Right atrium auricular region (tissue), 2 donors: Measurements from ENCODE around the gene KCNQ1. TPM values are rescaled to one million over a fixed set of nuclear protein-coding genes. Genes with fewer than 3 reads are reported as not detected.

ENCODE experiments used
- DNase-seq: peaks from one replicate; pipeline ENCODE4 v3.0.0-alpha.2; 2019; ENCODE audit warnings: low spot score
- H3K27ac ChIP-seq, 2 donors: fragments of 200-600 bp; sonication (generic); 1 replicate in 1 of 2; 2 replicates in 1 of 2; pipeline ENCODE4 v1.5.1; 2016 to 2019
- H3K27me3 ChIP-seq, 2 donors: fragments of 200-600 bp; sonication (generic); one replicate each; pipeline versions ENCODE4 v1.5.1 to v1.6.0; 2017 to 2019
- H3K36me3 ChIP-seq: fragments of 200-600 bp; sonication (generic); one replicate; pipeline ENCODE4 v1.5.1; 2016
- H3K4me1 ChIP-seq, 2 donors: fragments of 200-600 bp; sonication (generic); one replicate each; pipeline versions ENCODE4 v1.5.1 to v1.6.0; 2017 to 2019
- H3K4me3 ChIP-seq, 2 donors: fragments of 200-600 bp; sonication (generic); 1 replicate in 1 of 2; 2 replicates in 1 of 2; pipeline ENCODE4 v1.5.1; 2017 to 2019; ENCODE audit warnings: mild to moderate bottlenecking in 1 of 2, moderate library complexity in 1 of 2
- H3K9me3 ChIP-seq, 2 donors: fragments of 200-600 bp; sonication (generic); one replicate each; pipeline ENCODE4 v1.5.1; 2019
- CTCF ChIP-seq, 2 donors: fragments of 200-600 bp; sonication (generic); IDR thresholded peaks; one replicate each; pipeline ENCODE4 v1.5.1; 2019; ENCODE audit warnings: antibody characterized with exemption in 2 of 2
- total RNA-seq, 2 donors: library from RNA; depleted of rRNA; stranded (reverse); fragments of >200 nt; gene quantifications; one replicate each; pipeline ENCODE4 v1.1.0, GENCODE V29; 2016

Gene KCNQ1
- total RNA-seq, 2 donors from 2014 or later: 12.7 to 25.1 TPM

- no peaks in the 10 kb centered on the region for H3K27me3 ChIP-seq
- H3K36me3 ChIP-seq: no peaks in the 10 kb centered on the region
- TF ChIP-seq CTCF (IDR thresholded peaks at IDR 0.05): no peak
- H3K27ac ChIP-seq: no peak overlapping the region
- peaks cover 0 to 4% of the 10 kb centered on the region in 2 donors for H3K9me3 ChIP-seq
- no peak for DNase-seq
- no peak overlapping the region for H3K4me3 ChIP-seq
- no peaks in the 10 kb centered on the region for H3K4me1 ChIP-seq
Observed at GRCh38 chr11:2589538-2589934, 144.7 kb downstream of the KCNQ1 start.

- TF ChIP-seq CTCF (IDR thresholded peaks at IDR 0.05): no peak
- no peaks in the 10 kb centered on the region for H3K36me3 ChIP-seq
- no peaks in the 10 kb centered on the region for H3K4me1 ChIP-seq
- H3K9me3 ChIP-seq: peaks cover 0 to 4% of the 10 kb centered on the region in 2 donors
- no peak overlapping the region for H3K4me3 ChIP-seq
- DNase-seq: no peak
- H3K27ac ChIP-seq: no peak overlapping the region
- H3K27me3 ChIP-seq: no peaks in the 10 kb centered on the region
Observed at GRCh38 chr11:2590131-2590964, 145.5 kb downstream of the KCNQ1 start.

- no peak for DNase-seq
Observed at GRCh38 chr11:2590965-2591754, 146.4 kb downstream of the KCNQ1 start.

GRCh38 chr11:2591805-2592204, 147.0 kb downstream of the KCNQ1 start:
- DNase-seq: no peak
- Histone ChIP-seq H3K4me1 (no peaks in the 10 kb centered on the region), H3K36me3 (no peaks in the 10 kb centered on the region)

More at GRCh38 chr11:2590965-2591754, 146.4 kb downstream of the KCNQ1 start:
- Histone ChIP-seq H3K4me1 (no peaks in the 10 kb centered on the region), H3K36me3 (no peaks in the 10 kb centered on the region), H3K4me3 (no peak overlapping the region), H3K9me3 (peaks cover 0 to 4% of the 10 kb centered on the region in 2 donors), H3K27me3 (no peaks in the 10 kb centered on the region), H3K27ac (no peak overlapping the region)
- TF ChIP-seq CTCF (IDR thresholded peaks at IDR 0.05): no peak

More at GRCh38 chr11:2591805-2592204, 147.0 kb downstream of the KCNQ1 start:
- no peak for TF ChIP-seq CTCF (IDR thresholded peaks at IDR 0.05)
- Histone ChIP-seq H3K27ac (no peak overlapping the region), H3K27me3 (no peaks in the 10 kb centered on the region), H3K9me3 (peaks cover 0 to 4% of the 10 kb centered on the region in 2 donors), H3K4me3 (no peak overlapping the region)
